Activated T-cell treated with anti-CD3 and anti-CD28 coated beads, Interleukin-2, amount 50 U/mL, for 4 hours (primary cell): ENCODE results near the gene GSX2. TPM values are rescaled to one million over a fixed set of nuclear protein-coding genes. Genes with fewer than 3 reads are reported as not detected.
"Not testable (repeated sequence)": the region's sequence is repeated elsewhere in the genome, so short reads cannot be mapped to it uniquely, and the experiment has no call there.

Experiments used
- ATAC-seq, 2 donors: fragments of 200-7000 bp; cut with Tn5 transposase; one replicate each; pipeline ENCODE4 v1.10.0; 2021
- DNase-seq: peaks from one replicate; pipeline ENCODE4 v3.0.0-alpha.2; 2020
- H3K27me3 Mint-ChIP-seq: one replicate; pipeline ENCODE4 v1.8.0; 2021; ENCODE audit warnings: low read depth, mixed read lengths
- H3K36me3 Mint-ChIP-seq: one replicate; pipeline ENCODE4 v1.8.0; 2022; ENCODE audit warnings: mixed read lengths; ENCODE audit not compliant: insufficient read depth
- H3K4me1 Mint-ChIP-seq: one replicate; pipeline ENCODE4 v1.8.0; 2021; ENCODE audit warnings: low read depth, mixed read lengths
- H3K4me3 Mint-ChIP-seq: one replicate; pipeline ENCODE4 v1.8.0; 2021; ENCODE audit warnings: mild to moderate bottlenecking, moderate library complexity, mixed read lengths
- H3K9me3 Mint-ChIP-seq: one replicate; pipeline ENCODE4 v1.8.0; 2021; ENCODE audit warnings: mixed read lengths
- total RNA-seq, 3 donors: library from RNA; stranded (reverse); gene quantifications; one replicate each; pipeline ENCODE4 v1.2.1, GENCODE V29; 2021

Gene GSX2
- total RNA-seq, 3 donors from 2014 or later = not detected

DNA sequence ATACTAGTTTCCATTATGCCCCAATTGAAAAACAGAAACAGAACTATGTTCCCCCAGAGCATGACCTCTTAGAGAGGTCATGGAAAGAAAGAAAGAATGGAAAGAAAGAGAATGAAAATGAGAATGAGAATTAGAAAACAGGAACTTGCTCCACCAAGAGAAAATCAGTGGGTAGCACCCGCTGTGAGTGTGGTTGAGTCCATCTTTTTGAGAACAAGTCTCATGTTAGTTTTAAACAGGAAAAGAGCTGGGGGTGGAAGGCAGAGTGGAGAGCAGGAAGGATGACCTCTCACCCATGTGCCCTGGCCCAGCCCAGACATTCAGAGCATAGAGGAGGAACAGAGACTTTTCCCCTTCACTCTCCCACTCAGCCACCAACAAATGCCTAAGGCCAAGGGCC, 4.9 kb downstream of the GSX2 start:
- ATAC-seq (no peak), DNase-seq (no peak)
- H3K27me3 Mint-ChIP-seq = peaks cover 79% of the 10 kb centered on the region
- H3K4me3 Mint-ChIP-seq = no peak overlapping the region
- H3K36me3 Mint-ChIP-seq = no peaks in the 10 kb centered on the region
- H3K4me1 Mint-ChIP-seq = peaks cover 37% of the 10 kb centered on the region
- H3K9me3 Mint-ChIP-seq = no peaks in the 10 kb centered on the region

DNA sequence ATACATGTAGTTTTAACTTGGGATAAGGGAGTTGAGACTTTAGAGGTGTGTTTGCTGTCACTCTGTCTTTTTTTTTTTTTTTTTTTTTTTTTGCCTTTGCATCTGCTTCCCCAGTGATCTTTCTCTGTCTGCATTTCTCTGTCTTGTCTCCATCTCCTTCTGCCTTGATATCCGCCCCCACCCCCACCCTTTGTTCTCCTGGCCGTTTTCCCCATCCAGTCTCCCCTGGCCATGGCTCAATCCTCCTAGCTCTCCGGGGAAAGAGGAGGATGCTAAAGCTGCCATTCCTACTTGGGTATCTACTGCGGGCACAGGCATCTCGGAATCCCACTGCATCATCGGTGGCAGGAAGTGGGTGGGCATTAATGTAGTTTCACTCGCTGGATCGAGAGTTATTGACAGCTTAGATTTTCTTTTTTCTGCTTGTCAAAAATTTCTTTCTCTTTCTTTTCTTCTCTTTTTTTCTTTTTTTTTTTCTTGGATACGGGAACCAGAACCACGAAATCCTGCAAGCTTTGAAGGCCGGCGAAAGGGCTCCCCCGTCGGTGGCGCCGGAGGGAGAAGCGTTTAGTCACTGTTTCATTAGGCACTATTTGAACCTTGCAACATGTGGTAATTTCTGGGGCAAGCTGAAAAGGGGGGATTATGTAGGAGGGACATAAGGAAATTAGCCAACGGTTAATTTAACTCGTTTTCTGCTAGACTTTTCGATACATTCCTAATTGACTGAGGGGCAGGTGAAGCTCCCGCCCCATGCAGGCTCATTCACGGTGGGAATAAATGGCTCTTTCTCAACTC, 8.2 kb downstream of the GSX2 start:
- no peak for DNase-seq
- ATAC-seq = no peak
- H3K36me3 Mint-ChIP-seq = no peaks in the 10 kb centered on the region
- H3K27me3 Mint-ChIP-seq = peaks cover 70% of the 10 kb centered on the region
- H3K4me1 Mint-ChIP-seq = peaks cover 20% of the 10 kb centered on the region
- H3K9me3 Mint-ChIP-seq = no peaks in the 10 kb centered on the region
- H3K4me3 Mint-ChIP-seq = peak overlapping the region; percentile 58

DNA sequence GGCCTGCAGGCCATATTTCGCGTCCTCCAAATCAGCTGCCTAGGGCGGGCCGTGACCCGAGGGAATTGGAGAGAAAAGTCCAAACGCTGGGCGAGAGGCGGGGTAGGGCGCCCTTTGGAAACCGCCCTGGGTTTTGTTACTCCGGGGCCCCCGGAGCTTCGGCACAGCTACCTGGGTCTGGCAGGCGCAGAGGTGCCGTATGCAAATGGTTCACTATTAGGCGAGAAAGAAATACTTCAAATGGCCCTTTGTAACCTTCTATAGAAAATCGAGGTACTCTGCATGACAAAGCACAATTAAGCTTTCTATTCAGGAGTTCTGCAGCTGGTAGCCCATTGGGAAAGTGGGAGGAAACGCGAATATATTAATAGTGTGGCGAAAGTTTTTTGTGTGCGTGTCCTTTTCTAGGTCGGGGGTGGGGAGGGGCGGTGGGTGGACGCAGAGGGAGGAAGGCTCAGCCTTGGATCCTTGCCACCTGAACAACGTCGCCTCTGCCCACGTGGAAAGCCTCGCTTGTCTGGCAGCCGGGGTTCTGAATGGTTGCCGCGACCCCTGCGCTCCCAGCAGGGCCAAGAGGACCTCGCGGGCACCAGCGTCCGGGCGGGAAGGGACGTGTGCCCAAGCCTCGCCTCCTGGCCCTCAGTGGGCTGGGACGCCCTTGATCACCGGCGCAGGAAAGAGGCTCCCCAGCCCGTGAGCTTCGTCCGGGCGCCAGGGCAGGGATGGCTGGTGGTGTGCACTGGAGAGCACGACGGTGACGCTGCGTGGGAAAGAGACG, 9.5 kb downstream of the GSX2 start:
- H3K9me3 Mint-ChIP-seq = no peaks in the 10 kb centered on the region
- H3K4me3 Mint-ChIP-seq = no peak overlapping the region
- DNase-seq (no peak), ATAC-seq (no peak)
- no peaks in the 10 kb centered on the region for H3K36me3 Mint-ChIP-seq
- peaks cover 20% of the 10 kb centered on the region for H3K4me1 Mint-ChIP-seq
- peaks cover 65% of the 10 kb centered on the region for H3K27me3 Mint-ChIP-seq

GRCh38 chr4:54110019-54110416, 10.1 kb downstream of the GSX2 start:
- no peaks in the 10 kb centered on the region for H3K9me3 Mint-ChIP-seq
- DNase-seq (no peak), ATAC-seq (no peak)
- H3K27me3 Mint-ChIP-seq = peaks cover 62% of the 10 kb centered on the region
- peaks cover 18% of the 10 kb centered on the region for H3K4me1 Mint-ChIP-seq
- H3K4me3 Mint-ChIP-seq = no peak overlapping the region
- H3K36me3 Mint-ChIP-seq = no peaks in the 10 kb centered on the region

- H3K36me3 Mint-ChIP-seq, H3K4me3 Mint-ChIP-seq, DNase-seq, ATAC-seq, H3K9me3 Mint-ChIP-seq: not testable (repeated sequence)
- peaks cover 51% of the 10 kb centered on the region for H3K27me3 Mint-ChIP-seq
- H3K4me1 Mint-ChIP-seq = peaks cover 13% of the 10 kb centered on the region
Observed at GRCh38 chr4:54113206-54113605, 13.2 kb downstream of the GSX2 start.

DNA sequence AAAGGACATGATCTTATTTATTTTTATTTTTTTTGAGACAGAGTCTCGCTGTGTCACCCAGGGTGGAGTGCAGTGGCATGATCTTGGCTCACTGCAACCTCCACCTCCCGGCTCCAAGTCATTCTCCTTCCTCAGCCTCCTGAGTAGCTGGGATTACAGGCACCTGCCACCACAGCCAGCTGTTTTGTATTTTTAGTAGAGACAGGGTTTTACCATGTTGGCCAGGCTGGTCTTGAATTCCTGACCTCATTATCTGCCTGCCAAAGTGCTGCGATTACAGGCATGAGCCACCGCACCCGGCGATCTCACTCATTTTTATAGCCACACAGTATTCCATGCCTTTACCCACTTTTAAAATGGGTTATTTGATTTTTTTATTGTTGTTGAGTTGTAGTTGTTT, 16.3 kb downstream of the GSX2 start:
- H3K36me3 Mint-ChIP-seq, DNase-seq, H3K4me3 Mint-ChIP-seq, H3K4me1 Mint-ChIP-seq, ATAC-seq, H3K9me3 Mint-ChIP-seq: not testable (repeated sequence)
- H3K27me3 Mint-ChIP-seq = peaks cover 22% of the 10 kb centered on the region

DNA sequence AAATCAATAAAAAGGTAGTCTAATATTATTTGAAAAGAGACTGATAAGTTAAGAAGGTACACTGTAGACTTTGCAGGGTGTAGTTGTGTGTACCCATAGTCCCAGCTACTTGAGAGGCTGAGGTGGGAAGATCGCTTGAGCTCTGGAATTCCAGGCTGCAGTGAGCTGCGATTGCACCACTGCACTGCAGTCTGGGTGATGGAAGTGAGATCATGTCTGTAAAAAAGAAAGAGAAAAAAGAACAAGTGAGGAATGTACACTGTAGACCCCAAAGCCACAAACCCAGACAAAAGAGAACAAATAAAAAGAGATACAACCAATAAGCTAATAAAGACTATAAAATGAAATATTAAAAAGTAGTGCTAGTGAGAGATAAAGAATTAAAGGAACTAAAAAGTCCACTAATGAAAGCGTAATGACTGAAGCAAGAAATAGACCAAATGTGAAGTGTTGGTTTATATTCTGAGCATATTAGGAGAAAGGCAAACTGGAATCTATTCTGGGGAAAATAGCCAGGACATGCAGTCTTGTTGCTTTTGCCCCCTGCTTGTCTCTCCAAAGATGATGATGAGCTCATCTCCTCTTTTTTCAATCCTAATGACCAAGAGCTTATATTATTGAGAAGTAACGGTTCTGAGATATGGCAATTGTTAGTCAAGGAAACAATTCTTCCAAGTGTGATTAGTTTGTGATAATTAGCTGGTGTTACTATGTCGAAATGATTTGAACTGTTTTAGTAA, 19.1 kb downstream of the GSX2 start:
- DNase-seq (no peak), ATAC-seq (no peak)
- Mint-ChIP-seq H3K27me3 (peaks cover 15% of the 10 kb centered on the region), H3K36me3 (no peaks in the 10 kb centered on the region), H3K9me3 (no peaks in the 10 kb centered on the region), H3K4me3 (no peak overlapping the region), H3K4me1 (no peaks in the 10 kb centered on the region)

DNA sequence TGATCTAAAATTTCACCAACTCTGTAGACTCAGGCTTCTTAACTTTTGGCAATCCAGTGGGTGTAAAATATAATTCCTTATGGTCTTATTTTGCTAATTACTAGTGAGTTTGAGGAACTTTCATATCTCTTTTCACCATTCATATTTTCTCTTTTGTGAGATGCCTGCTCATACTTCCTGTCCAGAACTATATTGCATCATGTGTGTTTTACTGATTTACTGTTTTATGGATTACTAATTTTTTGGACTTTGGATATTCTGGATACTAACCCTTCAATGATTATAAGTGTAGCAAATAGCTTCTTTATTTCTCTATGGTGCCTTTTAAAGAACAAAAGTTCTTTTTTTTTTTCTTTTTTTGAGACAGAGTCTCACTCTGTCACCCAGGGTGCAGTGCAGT, 20.6 kb downstream of the GSX2 start:
- DNase-seq = no peak
- Mint-ChIP-seq H3K27me3 (peaks cover 13% of the 10 kb centered on the region), H3K4me3 (no peak overlapping the region), H3K36me3 (no peaks in the 10 kb centered on the region), H3K4me1 (no peaks in the 10 kb centered on the region), H3K9me3 (no peaks in the 10 kb centered on the region)
- no peak for ATAC-seq

DNA sequence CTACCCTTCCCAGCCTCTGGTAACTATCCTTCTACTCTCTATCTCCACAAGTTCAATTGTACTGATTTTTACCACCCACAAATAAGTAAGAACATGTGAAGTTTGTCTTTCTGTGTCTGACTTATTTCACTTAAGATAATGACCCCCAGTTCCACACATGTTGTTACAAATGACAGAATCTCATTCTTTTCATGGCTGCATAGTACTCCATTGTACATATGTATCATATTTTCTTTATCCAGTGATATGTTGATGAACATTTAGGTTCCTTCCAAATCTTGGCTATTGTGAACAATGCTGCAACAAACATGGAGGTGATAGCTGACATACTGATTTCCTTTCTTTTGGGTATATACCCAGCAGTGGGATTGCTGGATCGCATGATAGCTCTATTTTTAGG, 27.7 kb downstream of the GSX2 start:
- Mint-ChIP-seq H3K9me3 (peaks cover 20% of the 10 kb centered on the region), H3K4me1 (no peaks in the 10 kb centered on the region), H3K36me3 (peaks cover 2% of the 10 kb centered on the region), H3K4me3 (no peak overlapping the region), H3K27me3 (peaks cover 30% of the 10 kb centered on the region)
- DNase-seq (no peak), ATAC-seq (no peak)

- not testable (repeated sequence) for DNase-seq, H3K36me3 Mint-ChIP-seq, H3K4me3 Mint-ChIP-seq, ATAC-seq, H3K4me1 Mint-ChIP-seq
- H3K9me3 Mint-ChIP-seq = peaks cover 20% of the 10 kb centered on the region
- H3K27me3 Mint-ChIP-seq = peaks cover 30% of the 10 kb centered on the region
Observed at GRCh38 chr4:54128694-54129093, 28.7 kb downstream of the GSX2 start.

DNA sequence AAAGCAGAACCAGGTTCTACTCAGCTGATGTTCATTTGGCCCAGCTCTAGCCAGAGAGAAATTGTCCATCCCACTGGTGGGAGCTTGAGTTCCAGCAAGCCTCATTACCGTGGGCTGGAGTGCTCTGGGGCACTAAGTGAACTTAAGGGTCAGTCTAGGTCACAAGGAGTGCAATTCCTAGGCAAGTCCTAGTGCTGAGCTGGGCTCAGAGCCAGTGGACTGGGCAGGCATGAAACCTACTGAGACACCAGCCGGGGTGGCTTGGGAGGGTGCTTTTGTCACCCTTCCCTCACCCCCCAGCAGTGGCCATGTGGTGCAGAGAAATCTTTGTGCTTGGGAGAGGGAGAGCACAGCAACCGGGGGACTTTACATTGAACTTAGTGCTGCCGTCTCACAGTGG, 39.4 kb downstream of the GSX2 start:
- Mint-ChIP-seq H3K4me3 (no peak overlapping the region), H3K4me1 (no peaks in the 10 kb centered on the region), H3K27me3 (peaks cover 8% of the 10 kb centered on the region), H3K36me3 (no peaks in the 10 kb centered on the region), H3K9me3 (no peaks in the 10 kb centered on the region)
- ATAC-seq (no peak), DNase-seq (no peak)

DNA sequence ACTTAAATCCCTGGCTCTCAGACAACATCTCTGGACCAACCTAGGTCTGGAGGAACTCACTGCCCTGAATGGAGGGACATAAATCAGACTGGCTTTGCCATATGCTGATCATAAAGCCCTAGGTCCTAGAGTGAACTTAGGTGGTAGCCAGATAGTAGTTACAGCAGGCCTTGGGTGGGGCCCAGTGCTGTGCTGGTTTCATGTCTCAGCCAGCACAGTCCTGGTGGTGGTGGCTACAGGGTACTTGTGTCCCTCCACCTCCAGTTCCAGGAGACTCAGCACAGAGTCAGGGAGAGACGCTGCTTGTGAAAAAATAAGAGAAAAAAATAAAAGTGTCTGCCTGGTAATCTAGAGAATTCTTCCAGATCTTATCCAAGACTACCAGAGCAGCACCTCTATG, 40.3 kb downstream of the GSX2 start:
- ATAC-seq = no peak
- H3K4me3 Mint-ChIP-seq = no peak overlapping the region

DNA sequence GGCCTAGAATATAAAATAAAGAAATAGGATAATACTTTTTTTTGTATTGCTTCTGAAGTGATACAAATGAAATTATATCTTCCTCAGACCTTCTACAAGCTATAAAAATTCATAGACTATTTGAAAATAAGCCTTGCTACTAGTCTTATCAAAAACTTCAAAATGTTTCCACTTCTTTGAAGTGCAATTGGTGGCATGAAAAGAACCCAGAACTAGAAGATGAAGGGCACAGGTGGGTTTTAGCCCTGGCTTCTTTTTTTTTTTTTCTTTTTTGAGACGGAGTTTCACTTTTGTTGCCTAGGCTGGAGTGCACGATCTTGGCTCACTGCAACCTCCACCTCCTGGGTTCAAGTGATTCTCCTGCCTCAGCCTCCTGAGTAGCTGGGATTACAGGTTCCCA, 44.2 kb downstream of the GSX2 start:
- H3K9me3 Mint-ChIP-seq = no peaks in the 10 kb centered on the region
- DNase-seq (no peak), ATAC-seq (no peak)
- peaks cover 7% of the 10 kb centered on the region for H3K4me1 Mint-ChIP-seq
- H3K27me3 Mint-ChIP-seq = peaks cover 4% of the 10 kb centered on the region
- no peak overlapping the region for H3K4me3 Mint-ChIP-seq
- H3K36me3 Mint-ChIP-seq = no peaks in the 10 kb centered on the region

More for the DNA sequence above, 40.3 kb downstream of the GSX2 start:
- H3K27me3 Mint-ChIP-seq = peaks cover 6% of the 10 kb centered on the region
- DNase-seq = no peak
- H3K4me1 Mint-ChIP-seq = peaks cover 7% of the 10 kb centered on the region
- H3K9me3 Mint-ChIP-seq = no peaks in the 10 kb centered on the region
- no peaks in the 10 kb centered on the region for H3K36me3 Mint-ChIP-seq

DNA sequence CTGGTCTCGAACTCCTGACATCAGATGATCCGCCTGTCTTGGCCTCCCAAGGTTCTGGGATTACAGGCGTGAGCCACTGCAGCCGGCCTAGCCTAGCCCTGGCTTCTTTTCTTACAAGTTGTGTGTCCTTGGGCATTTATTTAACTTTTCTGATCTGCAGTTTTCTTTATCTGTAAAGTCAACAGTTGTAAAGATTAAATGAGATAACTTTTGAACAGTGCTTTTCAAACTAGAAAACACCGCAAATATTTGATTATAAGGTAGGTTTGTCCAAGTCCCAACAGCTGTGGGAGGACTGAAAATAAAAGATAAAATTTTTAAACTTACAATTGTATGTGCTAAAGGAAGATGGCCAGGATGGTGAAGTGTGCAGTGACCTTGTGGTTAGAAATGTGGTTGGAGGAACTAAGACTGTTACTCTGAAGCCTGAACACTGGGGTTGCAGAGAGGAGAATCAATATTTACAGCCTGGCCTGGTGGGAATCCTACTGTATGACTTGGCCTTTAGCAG, 44.8 kb downstream of the GSX2 start:
- Mint-ChIP-seq H3K27me3 (peaks cover 4% of the 10 kb centered on the region), H3K9me3 (no peaks in the 10 kb centered on the region), H3K4me3 (no peak overlapping the region), H3K36me3 (no peaks in the 10 kb centered on the region), H3K4me1 (peaks cover 7% of the 10 kb centered on the region)
- DNase-seq = no peak
- ATAC-seq = no peak
